Measurements from ENCODE around the gene OPN3. TPM values are rescaled to one million over a fixed set of nuclear protein-coding genes. Genes with fewer than 3 reads are reported as not detected.

The OPN3 gene
- total RNA-seq, 6 donors from 2014 or later: 11.5 to 63.4 (median 30.2) TPM

- no peaks in the 10 kb centered on the region for H3K36me3 ChIP-seq
- H3K27me3 ChIP-seq: no peaks in the 10 kb centered on the region
- no peaks in the 10 kb centered on the region for H3K4me1 ChIP-seq
- DNase-seq (no peak), ATAC-seq (ENCODE audit: low FRiP score in 2 of 2) (no peak)
- 79 to 80% methylated on average over 7 of the region's 7 CpGs for WGBS, 2 donors
- no peaks in the 10 kb centered on the region for H3K9me3 ChIP-seq
- TF ChIP-seq POLR2A (IDR thresholded peaks at IDR 0.05): no peak
- no peak for TF ChIP-seq POLR2AphosphoS5 (IDR thresholded peaks at IDR 0.05)
- TF ChIP-seq CTCF (IDR thresholded peaks at IDR 0.05): no peak
- no peak for TF ChIP-seq EP300 (IDR thresholded peaks at IDR 0.05)
- no peak overlapping the region for H3K4me3 ChIP-seq
- H3K27ac ChIP-seq: no peak overlapping the region
Observed at GRCh38 chr1:241553886-241554592, 86.1 kb downstream of the OPN3 start.

GRCh38 chr1:241551759-241552638 lies 88.2 kb downstream of the OPN3 start:
- ATAC-seq (ENCODE audit: low FRiP score in 2 of 2): peak; percentile 68 to 91
- peak overlapping the region in 1 of 4 donors; percentile 9 for H3K4me3 ChIP-seq
- no peaks in the 10 kb centered on the region for H3K27me3 ChIP-seq
- no peaks in the 10 kb centered on the region for H3K36me3 ChIP-seq
- no peaks in the 10 kb centered on the region for H3K9me3 ChIP-seq
- 61 to 64% methylated on average over 22 of the region's 22 CpGs for WGBS, 2 donors
- peak overlapping the region; percentile 59 to 64 (median 64) for H3K27ac ChIP-seq
- TF ChIP-seq EP300 (IDR thresholded peaks at IDR 0.05) (no peak), CTCF (IDR thresholded peaks at IDR 0.05) (no peak), POLR2A (IDR thresholded peaks at IDR 0.05) (peak in 1 of 4 donors; percentile 48), POLR2AphosphoS5 (IDR thresholded peaks at IDR 0.05) (no peak)
- DNase-seq: peak in 1 of 2 donors; percentile 76
- no peaks in the 10 kb centered on the region for H3K4me1 ChIP-seq

DNA sequence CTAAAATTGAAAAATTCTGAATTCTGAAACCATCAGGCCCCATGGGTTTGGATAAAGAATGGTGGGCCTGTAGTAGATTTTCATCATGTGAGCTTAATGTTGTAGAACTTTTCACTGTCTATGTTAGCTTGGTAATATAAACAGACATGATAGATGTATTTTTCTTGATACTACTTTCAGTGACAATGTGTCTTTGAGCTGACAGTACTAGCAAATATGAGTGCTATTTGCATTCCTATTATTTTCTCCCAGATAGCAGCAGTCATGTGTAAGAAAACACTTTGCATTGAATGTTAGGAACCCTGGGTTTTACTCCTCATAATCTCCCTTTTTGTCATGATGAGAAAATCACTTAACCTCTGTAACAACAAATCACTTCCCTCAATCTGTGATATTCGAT lies 89.9 kb downstream of the OPN3 start:
- H3K4me3 ChIP-seq: no peak overlapping the region
- H3K9me3 ChIP-seq: no peaks in the 10 kb centered on the region
- WGBS, 2 donors: 73 to 76% methylated on average over 1 of the region's 1 CpG
- H3K4me1 ChIP-seq: no peaks in the 10 kb centered on the region
- DNase-seq (no peak), ATAC-seq (ENCODE audit: low FRiP score in 2 of 2) (no peak)
- H3K36me3 ChIP-seq: no peaks in the 10 kb centered on the region
- no peak overlapping the region for H3K27ac ChIP-seq
- no peaks in the 10 kb centered on the region for H3K27me3 ChIP-seq
- no peak for TF ChIP-seq POLR2AphosphoS5 (IDR thresholded peaks at IDR 0.05)
- TF ChIP-seq POLR2A (IDR thresholded peaks at IDR 0.05): no peak
- TF ChIP-seq EP300 (IDR thresholded peaks at IDR 0.05): no peak
- no peak for TF ChIP-seq CTCF (IDR thresholded peaks at IDR 0.05)

GRCh38 chr1:241548008-241548407 lies 92.2 kb downstream of the OPN3 start:
- DNase-seq: no peak
- ATAC-seq (ENCODE audit: low FRiP score in 2 of 2): no peak
- no peaks in the 10 kb centered on the region for H3K9me3 ChIP-seq
- no peaks in the 10 kb centered on the region for H3K27me3 ChIP-seq
- H3K36me3 ChIP-seq: no peaks in the 10 kb centered on the region
- H3K4me3 ChIP-seq: no peak overlapping the region
- no peak for TF ChIP-seq CTCF (IDR thresholded peaks at IDR 0.05)
- TF ChIP-seq POLR2A (IDR thresholded peaks at IDR 0.05): no peak
- TF ChIP-seq POLR2AphosphoS5 (IDR thresholded peaks at IDR 0.05): no peak
- no peak for TF ChIP-seq EP300 (IDR thresholded peaks at IDR 0.05)
- no peaks in the 10 kb centered on the region for H3K4me1 ChIP-seq
- no peak overlapping the region for H3K27ac ChIP-seq
- 68 to 90% methylated on average over 2 of the region's 2 CpGs for WGBS, 2 donors

Other genes starting within 250 kb of the OPN3 start
- 10 to 100 TPM; 13.0 to 46.7 (median 37.6) TPM for gene FH, start 120.6 kb downstream of the OPN3 start, total RNA-seq
- 10 to 100 TPM in 3 of 6 donors, 1 to 10 TPM in 3; 5.5 to 19.9 (median 9.7) TPM for gene KMO, start 108.0 kb downstream of the OPN3 start, total RNA-seq
- 10 to 100 TPM in 3 of 6 donors, 1 to 10 TPM in 3; 5.2 to 15.5 (median 11.8) TPM for gene CHML, start within 50 bp of the OPN3 start, total RNA-seq
- under 1 TPM in 1 of 6 donors, not detected in 5; 0.20 TPM for gene WDR64, start 11.9 kb upstream of the OPN3 start, total RNA-seq
- gene EXO1, start 207.8 kb upstream of the OPN3 start, total RNA-seq: 1 to 10 TPM in 3 of 6 donors, under 1 TPM in 2, not detected in 1; 0.59 to 4.3 (median 1.8) TPM

Measured in upper lobe of left lung (tissue), 6 donors.